Adrenal gland (tissue), 5 donors: Measurements from ENCODE around the gene C11orf42.

Experiments
- POLR2A ChIP-seq, 2 donors: fragments of 450-650 bp; IDR thresholded peaks; one replicate each; pipeline ENCODE4 v1.6.1; 2017; ENCODE audit warnings: antibody characterized with exemption in 2 of 2, mild to moderate bottlenecking in 2 of 2, moderate library complexity in 1 of 2
- TF ChIP-seq, protein P1 (sequence below), 6 experiments: fragments of 450-650 bp in 4 of 6; fragments of 200-600 bp in 2 of 6; sonication (generic) in 1 of 6; IDR thresholded peaks; 1 replicate in 5 of 6; 2 replicates in 1 of 6; pipeline versions ENCODE4 v1.5.1 to v1.8.0; 2016 to 2021; ENCODE audit warnings: antibody characterized with exemption in 6 of 6, mild to moderate bottlenecking in 2 of 6, moderate library complexity in 1 of 6
- donor health status: DM: no; HTN: no; CAD: no.

DNA sequence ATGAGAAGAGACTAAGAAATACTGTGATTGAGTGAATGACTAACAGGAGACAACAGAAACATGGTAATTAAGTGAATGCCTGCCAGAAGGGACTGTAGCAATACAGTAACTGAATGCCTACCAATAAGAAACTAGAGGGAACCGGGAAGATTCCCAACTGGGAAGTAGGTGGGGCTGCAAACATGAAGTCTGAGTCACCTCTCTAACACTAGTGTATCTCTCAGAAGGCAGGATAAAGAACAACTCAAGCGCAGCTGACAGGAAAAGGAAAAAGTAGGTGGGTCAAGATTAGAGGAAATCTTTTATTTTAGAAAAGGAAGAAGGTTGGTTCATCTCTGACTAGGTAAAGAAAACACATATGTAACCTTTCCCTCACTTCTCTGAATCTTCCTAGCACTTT is 14.0 kb downstream of the C11orf42 start:
- TF ChIP-seq, protein P1, sequence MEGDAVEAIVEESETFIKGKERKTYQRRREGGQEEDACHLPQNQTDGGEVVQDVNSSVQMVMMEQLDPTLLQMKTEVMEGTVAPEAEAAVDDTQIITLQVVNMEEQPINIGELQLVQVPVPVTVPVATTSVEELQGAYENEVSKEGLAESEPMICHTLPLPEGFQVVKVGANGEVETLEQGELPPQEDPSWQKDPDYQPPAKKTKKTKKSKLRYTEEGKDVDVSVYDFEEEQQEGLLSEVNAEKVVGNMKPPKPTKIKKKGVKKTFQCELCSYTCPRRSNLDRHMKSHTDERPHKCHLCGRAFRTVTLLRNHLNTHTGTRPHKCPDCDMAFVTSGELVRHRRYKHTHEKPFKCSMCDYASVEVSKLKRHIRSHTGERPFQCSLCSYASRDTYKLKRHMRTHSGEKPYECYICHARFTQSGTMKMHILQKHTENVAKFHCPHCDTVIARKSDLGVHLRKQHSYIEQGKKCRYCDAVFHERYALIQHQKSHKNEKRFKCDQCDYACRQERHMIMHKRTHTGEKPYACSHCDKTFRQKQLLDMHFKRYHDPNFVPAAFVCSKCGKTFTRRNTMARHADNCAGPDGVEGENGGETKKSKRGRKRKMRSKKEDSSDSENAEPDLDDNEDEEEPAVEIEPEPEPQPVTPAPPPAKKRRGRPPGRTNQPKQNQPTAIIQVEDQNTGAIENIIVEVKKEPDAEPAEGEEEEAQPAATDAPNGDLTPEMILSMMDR (IDR thresholded peaks at IDR 0.05) = no peak
- TF ChIP-seq POLR2A (IDR thresholded peaks at IDR 0.05) = no peak
